GM12892 (cell line): ENCODE data around the gene MAPKAPK2.

Experiments used
- POLR2AphosphoS5 ChIP-seq: IDR thresholded peaks from 2 replicates; pipeline ENCODE4 v1.6.1; 2011; ENCODE audit warnings: low read depth, low read length, control low read depth
- TAF1 ChIP-seq: IDR thresholded peaks from 2 replicates; pipeline ENCODE4 v1.6.1; 2011; ENCODE audit warnings: low read depth, mild to moderate bottlenecking, control low read depth, low read length, borderline replicate concordance

DNA sequence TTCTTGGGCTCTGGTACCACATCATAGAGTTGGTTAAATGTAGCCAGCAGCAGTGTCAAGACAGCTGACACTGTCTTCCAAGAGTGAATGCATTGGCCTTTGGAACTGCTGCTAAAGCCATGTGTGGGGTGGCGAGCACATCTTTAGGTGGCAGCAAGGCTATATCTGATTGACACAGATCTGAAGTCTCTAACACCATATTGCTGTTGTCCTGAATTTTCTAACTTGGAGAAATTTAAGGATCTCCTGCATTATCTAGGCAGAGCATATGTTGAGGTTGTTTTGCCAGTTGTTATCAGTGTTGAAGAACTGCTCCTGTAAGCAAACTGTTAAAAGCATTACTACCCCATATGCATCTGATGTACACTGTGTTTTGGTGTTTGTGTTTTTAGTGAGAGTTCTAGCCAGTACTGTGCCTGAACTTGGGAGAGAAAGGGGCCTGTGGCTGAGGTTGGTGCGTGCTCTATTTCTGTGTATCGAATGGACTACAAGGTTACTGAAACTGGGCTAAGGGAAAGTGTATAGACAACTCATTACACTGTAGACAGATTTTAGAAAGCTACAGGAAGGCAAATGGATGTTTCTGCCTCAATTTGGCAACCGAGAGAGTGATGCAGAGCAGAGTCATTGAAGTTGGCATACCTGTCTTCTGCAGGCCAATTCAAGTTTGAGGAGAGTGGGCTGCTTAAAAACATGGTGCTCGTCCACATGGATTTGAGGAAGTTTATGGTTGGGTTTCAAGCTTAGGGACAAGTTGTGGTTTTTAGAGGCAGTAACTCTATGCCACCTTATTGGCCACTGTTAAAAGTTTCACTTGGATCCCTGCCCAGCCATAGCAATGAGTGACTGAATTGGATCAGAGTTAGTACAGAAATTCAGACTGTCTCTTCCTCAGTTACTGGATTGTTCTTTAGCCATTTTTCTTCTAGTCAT is 32.5 kb upstream of the MAPKAPK2 start:
- TF ChIP-seq POLR2AphosphoS5, result no peak
- TF ChIP-seq TAF1, result no peak
